Transverse colon (tissue), 4 donors: ENCODE results near the gene C9orf78.

Experiments used
- CTCF ChIP-seq, 5 experiments: fragments of 200-600 bp in 3 of 5; fragments of 450-650 bp in 2 of 5; sonication (generic) in 3 of 5; IDR thresholded peaks; 1 replicate in 2 of 5; 2 replicates in 3 of 5; pipeline ENCODE4 v1.5.1; 2016 to 2017; ENCODE audit warnings: antibody characterized with exemption in 5 of 5, inconsistent platforms in 3 of 5, mild to moderate bottlenecking in 2 of 5, moderate library complexity in 1 of 5
- EP300 ChIP-seq: sonication (generic); formaldehyde crosslinking; IDR thresholded peaks from one replicate; pipeline ENCODE4 v1.6.1; 2017; ENCODE audit warnings: antibody characterized with exemption, low read depth
- POLR2A ChIP-seq: fragments of 450-650 bp; IDR thresholded peaks from one replicate; pipeline ENCODE4 v1.6.1; 2016; ENCODE audit warnings: antibody characterized with exemption, mild to moderate bottlenecking, moderate library complexity
- POLR2AphosphoS5 ChIP-seq, 3 donors: sonication (generic); formaldehyde crosslinking; IDR thresholded peaks; one replicate each; pipeline ENCODE4 v1.6.1; 2016; ENCODE audit warnings: antibody characterized with exemption in 3 of 3

GRCh38 chr9:129777769-129778130 is 57.3 kb downstream of the C9orf78 start:
- TF ChIP-seq POLR2A: no peak
- no peak for TF ChIP-seq CTCF (IDR thresholded peaks at IDR 0.05)
- no peak for TF ChIP-seq EP300
- no peak for TF ChIP-seq POLR2AphosphoS5 (IDR thresholded peaks at IDR 0.05)
